Mammary epithelial cell (primary cell): Measurements from ENCODE around the gene TRIM4.

ENCODE experiments used
- CTCF ChIP-seq, 2 donors: IDR thresholded peaks in 1 of 2; conservative IDR thresholded peaks in 1 of 2; 2 replicates each; pipeline ENCODE4 v1.5.1; 2011 to 2012; ENCODE audit warnings: inconsistent platforms in 2 of 2, low read length in 2 of 2, mild to moderate bottlenecking in 2 of 2, control low read depth in 1 of 2, low read depth in 1 of 2; ENCODE audit not compliant: insufficient read depth in 1 of 2; ENCODE audit errors: extremely low read depth in 1 of 2
- EZH2 ChIP-seq: IDR thresholded peaks from 2 replicates; pipeline ENCODE4 v1.6.1; 2012; ENCODE audit warnings: low read length, inconsistent platforms, borderline replicate concordance

GRCh38 chr7:99876491-99876890, 42.8 kb downstream of the TRIM4 start:
- TF ChIP-seq CTCF (conservative IDR thresholded peaks at IDR 0.05 in 1 of 2, IDR thresholded peaks at IDR 0.05 in 1 of 2; ENCODE audit: extremely low read depth in 1 of 2, insufficient read depth in 1 of 2, low read depth in 1 of 2, low read length in 2 of 2) (no peak), EZH2 (no peak)
